Fibroblast of lung (primary cell): ENCODE data around the gene MAP3K7.

Experiments
- CTCF ChIP-seq, 2 donors: IDR thresholded peaks in 1 of 2; conservative IDR thresholded peaks in 1 of 2; 1 replicate in 1 of 2; 2 replicates in 1 of 2; pipeline ENCODE4 v1.5.1; 2011 to 2012; ENCODE audit warnings: low read length in 2 of 2, control low read depth in 1 of 2, inconsistent platforms in 1 of 2, low read depth in 1 of 2, mild to moderate bottlenecking in 1 of 2
- EZH2 ChIP-seq: IDR thresholded peaks from 2 replicates; pipeline ENCODE4 v1.5.1; 2012; ENCODE audit warnings: low read length, control low read depth, mild to moderate bottlenecking; ENCODE audit errors: missing control alignments

- no peak for TF ChIP-seq CTCF (conservative IDR thresholded peaks at IDR 0.05 in 1 of 2, IDR thresholded peaks at IDR 0.05 in 1 of 2; ENCODE audit: low read depth in 1 of 2, low read length in 2 of 2)
- no peak for TF ChIP-seq EZH2
These were observed 94.5 kb downstream of the MAP3K7 start for GRCh38 chr6:90492369-90492768.
